ENCODE results near the gene LONRF2. TPM values are rescaled to one million over a fixed set of nuclear protein-coding genes. Genes with fewer than 3 reads are reported as not detected.

LONRF2 gene
- total and polyA plus RNA-seq, 2 donors from 2014 or later: 1.1 to 6.3 TPM

DNA sequence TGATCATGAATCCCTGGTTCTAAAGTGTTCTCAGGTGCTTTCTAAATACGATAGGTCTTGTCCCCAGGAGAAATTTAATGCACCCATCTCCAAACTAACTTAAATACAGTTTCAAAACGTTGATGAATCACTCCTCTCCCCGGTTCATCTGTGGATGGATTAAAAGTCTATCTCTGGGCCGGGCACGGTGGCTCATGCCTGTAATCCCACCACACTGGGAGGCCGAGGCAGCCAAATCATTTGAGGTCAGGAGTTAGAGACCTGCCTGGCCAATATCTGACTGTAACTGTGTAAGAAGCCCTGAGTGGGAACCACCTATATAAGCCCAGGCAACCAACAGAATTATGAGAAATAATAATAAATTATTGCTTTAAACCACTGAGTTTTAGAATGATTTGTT, 78.7 kb downstream of the LONRF2 start:
- Histone ChIP-seq H3K9ac (ENCODE audit: low read length in 3 of 3) (no peak overlapping the region), H3K36me3 (ENCODE audit: control insufficient read depth in 2 of 3, insufficient read depth in 3 of 3, low read length in 3 of 3) (no peaks in the 10 kb centered on the region), H3K4me3 (ENCODE audit: low read length in 3 of 3) (no peak overlapping the region), H3K9me3 (ENCODE audit: control insufficient read depth in 2 of 3, insufficient read depth in 1 of 3, low read length in 3 of 3) (no peaks in the 10 kb centered on the region), H3K27ac (ENCODE audit: low read depth in 2 of 2, low read length in 2 of 2) (no peak overlapping the region), H3K27me3 (ENCODE audit: control insufficient read depth, insufficient read depth, low read length) (no peaks in the 10 kb centered on the region), H3K4me1 (ENCODE audit: control insufficient read depth in 2 of 3, insufficient read depth in 2 of 3, low read depth in 1 of 3, low read length in 3 of 3) (no peaks in the 10 kb centered on the region)
- DNase-seq (no peak), FAIRE-seq (no peak)
- intact Hi-C loops (cut with DNase I): loop anchor here (5.0 kb wide), 1 partner anchor 686 kb away; no protein-coding TSS in a partner anchor
- TF ChIP-seq, protein P1, sequence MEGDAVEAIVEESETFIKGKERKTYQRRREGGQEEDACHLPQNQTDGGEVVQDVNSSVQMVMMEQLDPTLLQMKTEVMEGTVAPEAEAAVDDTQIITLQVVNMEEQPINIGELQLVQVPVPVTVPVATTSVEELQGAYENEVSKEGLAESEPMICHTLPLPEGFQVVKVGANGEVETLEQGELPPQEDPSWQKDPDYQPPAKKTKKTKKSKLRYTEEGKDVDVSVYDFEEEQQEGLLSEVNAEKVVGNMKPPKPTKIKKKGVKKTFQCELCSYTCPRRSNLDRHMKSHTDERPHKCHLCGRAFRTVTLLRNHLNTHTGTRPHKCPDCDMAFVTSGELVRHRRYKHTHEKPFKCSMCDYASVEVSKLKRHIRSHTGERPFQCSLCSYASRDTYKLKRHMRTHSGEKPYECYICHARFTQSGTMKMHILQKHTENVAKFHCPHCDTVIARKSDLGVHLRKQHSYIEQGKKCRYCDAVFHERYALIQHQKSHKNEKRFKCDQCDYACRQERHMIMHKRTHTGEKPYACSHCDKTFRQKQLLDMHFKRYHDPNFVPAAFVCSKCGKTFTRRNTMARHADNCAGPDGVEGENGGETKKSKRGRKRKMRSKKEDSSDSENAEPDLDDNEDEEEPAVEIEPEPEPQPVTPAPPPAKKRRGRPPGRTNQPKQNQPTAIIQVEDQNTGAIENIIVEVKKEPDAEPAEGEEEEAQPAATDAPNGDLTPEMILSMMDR (IDR thresholded peaks at IDR 0.05; ENCODE audit: borderline replicate concordance, extremely low read depth, insufficient read depth): no peak

DNA sequence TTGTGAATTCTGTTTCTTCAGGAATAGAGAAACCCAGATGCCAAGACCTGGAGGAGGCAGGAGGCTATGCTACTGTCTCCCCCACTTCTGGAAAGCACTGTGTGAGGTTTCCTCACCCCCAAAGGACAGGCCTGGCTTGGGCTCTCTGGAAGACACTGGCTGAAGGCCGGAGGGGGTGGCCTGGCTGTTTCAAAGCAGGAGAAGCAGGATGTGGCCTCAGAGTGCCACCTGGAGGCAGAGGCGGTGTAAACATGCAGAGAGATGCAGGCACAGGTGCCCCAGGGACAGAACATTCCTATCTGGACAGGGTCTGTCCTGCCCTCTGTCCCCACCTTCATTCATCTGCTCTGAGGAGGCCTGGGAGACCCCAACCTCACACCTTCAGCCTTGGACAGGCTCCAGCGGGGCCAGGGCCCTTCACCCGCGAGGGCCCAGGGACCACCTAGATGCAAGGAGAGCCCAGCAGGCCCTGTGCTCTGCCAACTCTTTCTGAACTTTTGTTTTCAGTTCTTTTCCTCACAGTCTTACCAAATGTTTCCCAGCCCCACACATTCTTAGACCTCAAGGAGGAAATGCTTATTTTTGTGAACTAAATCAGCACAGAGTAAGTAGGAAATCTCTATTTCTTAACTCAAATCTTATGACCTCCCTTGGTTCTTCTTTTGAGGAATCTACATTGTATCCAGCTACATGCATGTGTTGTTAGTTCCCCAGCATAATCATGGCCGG, 79.2 kb downstream of the LONRF2 start:
- DNase-seq (peak in 4 of 5 donors; percentile 84 to 89 (median 85)), FAIRE-seq (no peak)
- intact Hi-C loops (cut with DNase I): loop anchor here (5.0 kb wide), 1 partner anchor 686 kb away; no protein-coding TSS in a partner anchor
- no peak overlapping the region for H3K9ac ChIP-seq (ENCODE audit: low read length in 3 of 3)
- H3K27ac ChIP-seq (ENCODE audit: low read depth in 2 of 2, low read length in 2 of 2): no peak overlapping the region
- H3K27me3 ChIP-seq (ENCODE audit: control insufficient read depth, insufficient read depth, low read length): no peaks in the 10 kb centered on the region
- no peaks in the 10 kb centered on the region for H3K36me3 ChIP-seq (ENCODE audit: control insufficient read depth in 2 of 3, insufficient read depth in 3 of 3, low read length in 3 of 3)
- TF ChIP-seq, protein P1 (IDR thresholded peaks at IDR 0.05; ENCODE audit: borderline replicate concordance, extremely low read depth, insufficient read depth): peak; percentile 75
- H3K4me3 ChIP-seq (ENCODE audit: low read length in 3 of 3): no peak overlapping the region
- H3K9me3 ChIP-seq (ENCODE audit: control insufficient read depth in 2 of 3, insufficient read depth in 1 of 3, low read length in 3 of 3): no peaks in the 10 kb centered on the region
- no peaks in the 10 kb centered on the region for H3K4me1 ChIP-seq (ENCODE audit: control insufficient read depth in 2 of 3, insufficient read depth in 2 of 3, low read depth in 1 of 3, low read length in 3 of 3)

DNA sequence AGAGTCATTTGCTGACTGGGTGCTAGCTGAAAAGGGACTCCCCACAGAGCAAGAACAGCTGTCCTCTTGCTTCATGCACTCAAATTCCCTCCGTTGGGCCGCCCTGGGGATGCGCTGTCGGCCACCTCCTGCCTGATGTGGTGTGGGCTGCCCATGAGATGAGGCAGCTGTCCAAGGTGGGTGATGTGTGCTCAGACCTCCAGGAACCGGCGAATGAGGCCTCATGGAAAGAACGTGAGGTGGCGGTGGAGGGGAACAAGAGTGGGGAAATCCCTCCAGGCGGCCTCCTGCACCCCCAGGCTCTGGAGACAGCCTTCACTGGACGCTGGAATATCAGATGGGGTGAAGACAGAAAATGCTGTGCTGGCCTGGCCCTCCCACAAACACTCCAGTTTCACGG, 79.8 kb downstream of the LONRF2 start:
- no peak overlapping the region for H3K27ac ChIP-seq (ENCODE audit: low read depth in 2 of 2, low read length in 2 of 2)
- TF ChIP-seq, protein P1 (IDR thresholded peaks at IDR 0.05; ENCODE audit: borderline replicate concordance, extremely low read depth, insufficient read depth): no peak
- no peak for FAIRE-seq
- no peak overlapping the region for H3K9ac ChIP-seq (ENCODE audit: low read length in 3 of 3)
- no peaks in the 10 kb centered on the region for H3K36me3 ChIP-seq (ENCODE audit: control insufficient read depth in 2 of 3, insufficient read depth in 3 of 3, low read length in 3 of 3)
- no peaks in the 10 kb centered on the region for H3K27me3 ChIP-seq (ENCODE audit: control insufficient read depth, insufficient read depth, low read length)
- no peaks in the 10 kb centered on the region for H3K9me3 ChIP-seq (ENCODE audit: control insufficient read depth in 2 of 3, insufficient read depth in 1 of 3, low read length in 3 of 3)
- no peaks in the 10 kb centered on the region for H3K4me1 ChIP-seq (ENCODE audit: control insufficient read depth in 2 of 3, insufficient read depth in 2 of 3, low read depth in 1 of 3, low read length in 3 of 3)
- DNase-seq: peak in 4 of 5 donors; percentile 56 to 73 (median 64)
- no peak overlapping the region for H3K4me3 ChIP-seq (ENCODE audit: low read length in 3 of 3)
- intact Hi-C loops (cut with DNase I): loop anchor here (5.0 kb wide), 1 partner anchor 685 kb away; no protein-coding TSS in a partner anchor

Data from kidney (tissue), 14 donors.